GM19043 (cell line): ENCODE measurements around the gene UGGT1.

Source experiments
- ATAC-seq: cut with Tn5 transposase; IDR thresholded peaks from one replicate; pipeline ENCODE4 v1.9.1; 2021; ENCODE audit warnings: low read depth; ENCODE audit not compliant: unreplicated experiment

The UGGT1 gene

DNA sequence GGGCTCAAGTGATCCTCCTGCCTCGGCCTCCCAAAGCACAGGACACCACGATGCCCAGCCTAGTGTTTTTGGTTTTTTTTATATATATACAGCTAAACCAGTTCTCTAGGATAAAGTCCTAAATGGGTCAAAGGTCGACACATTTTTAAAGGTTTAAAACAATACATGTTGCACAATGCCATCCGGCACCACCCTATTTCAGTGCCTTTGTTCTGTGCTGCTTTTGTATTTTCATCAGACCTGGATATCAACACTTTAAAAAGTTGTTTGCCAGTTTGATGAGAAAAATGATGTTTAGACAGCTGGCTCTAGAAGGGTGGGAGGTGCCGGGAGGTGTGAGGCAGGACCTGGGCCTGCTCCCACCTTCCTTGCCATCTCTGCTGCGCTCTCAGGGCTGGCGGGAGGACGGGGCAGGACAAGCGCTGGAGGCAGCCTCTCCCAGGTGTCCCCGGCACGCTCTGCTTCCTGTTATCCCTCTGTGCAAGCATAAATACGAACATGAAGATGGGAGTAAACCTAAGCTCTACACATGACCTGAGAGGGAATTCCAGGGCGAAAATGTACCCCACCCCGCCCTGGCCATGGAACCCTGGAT, 124.0 kb downstream of the UGGT1 start:
- ATAC-seq = no peak

DNA sequence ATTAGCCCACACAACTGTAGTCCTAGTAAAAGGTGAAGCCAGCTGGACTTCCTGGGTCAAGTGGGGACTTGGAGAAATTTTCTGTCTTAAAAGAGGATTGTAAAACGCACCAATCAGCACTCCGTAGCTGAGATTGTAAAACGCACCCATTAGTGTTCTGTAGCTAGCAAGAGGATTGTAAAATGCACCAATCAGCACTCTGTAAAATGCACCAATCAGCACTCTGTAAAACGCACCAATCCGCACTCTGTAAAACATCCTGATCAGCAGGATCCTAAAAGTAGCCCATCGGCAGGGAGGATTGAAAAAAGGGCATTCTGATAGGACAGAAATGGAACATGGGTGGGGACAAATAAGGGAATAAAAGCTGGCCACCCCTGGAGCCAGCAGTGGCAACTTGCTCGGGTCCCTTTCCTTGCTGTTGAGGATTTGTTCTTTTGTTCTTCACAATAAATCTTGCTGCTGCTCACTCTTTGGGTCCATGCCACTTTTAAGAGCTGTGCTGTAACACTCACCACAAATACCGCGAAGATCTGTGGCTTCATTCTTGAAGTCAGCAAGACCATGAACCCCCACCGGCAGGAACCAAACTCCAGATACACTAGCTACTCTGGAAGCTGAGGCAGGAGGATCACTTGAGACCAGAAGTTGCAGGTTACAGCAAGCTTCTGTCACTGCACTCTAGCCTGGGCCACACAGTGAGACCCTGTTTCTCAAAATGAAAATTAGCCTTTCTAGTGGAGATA, 125.1 kb downstream of the UGGT1 start:
- no peak for ATAC-seq

DNA sequence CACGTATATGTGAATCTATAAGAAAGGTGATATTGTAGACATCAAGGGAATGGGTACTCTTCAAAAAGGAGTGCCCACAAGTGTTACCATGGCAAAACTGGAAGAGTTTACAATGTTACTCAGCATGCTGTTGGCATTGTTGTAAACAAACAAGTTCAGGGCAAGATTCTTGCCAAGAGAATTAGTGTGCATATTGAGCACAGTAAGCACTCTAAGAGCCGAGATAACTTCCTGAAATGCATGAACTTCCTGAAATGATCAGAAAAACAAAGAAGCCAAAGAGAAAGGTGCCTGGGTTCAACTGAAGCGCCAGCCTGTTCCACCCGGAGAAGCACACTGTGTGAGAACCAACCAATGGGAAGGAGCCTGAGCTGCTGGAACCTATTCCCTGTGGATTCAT, 126.7 kb downstream of the UGGT1 start:
- ATAC-seq = no peak

DNA sequence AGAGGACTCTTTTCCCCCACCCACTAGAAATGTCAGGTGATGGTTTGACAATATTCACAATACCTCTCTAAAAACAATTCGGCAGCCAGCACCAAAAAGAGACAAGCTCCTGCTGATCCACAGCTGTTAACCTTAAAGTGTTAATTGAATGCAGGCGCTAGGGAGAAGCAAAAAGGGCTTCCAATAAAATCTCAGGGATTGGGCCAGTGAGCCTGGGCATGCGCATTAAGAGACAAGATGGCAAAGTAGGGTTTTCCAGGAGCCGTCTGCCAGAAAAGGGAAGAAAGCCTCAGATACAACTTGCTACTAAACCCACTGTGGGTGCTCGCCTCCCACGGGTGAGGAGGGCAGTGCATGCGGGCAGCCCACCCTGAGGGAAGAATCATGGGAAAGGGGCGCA, 128.9 kb downstream of the UGGT1 start:
- ATAC-seq = no peak

DNA sequence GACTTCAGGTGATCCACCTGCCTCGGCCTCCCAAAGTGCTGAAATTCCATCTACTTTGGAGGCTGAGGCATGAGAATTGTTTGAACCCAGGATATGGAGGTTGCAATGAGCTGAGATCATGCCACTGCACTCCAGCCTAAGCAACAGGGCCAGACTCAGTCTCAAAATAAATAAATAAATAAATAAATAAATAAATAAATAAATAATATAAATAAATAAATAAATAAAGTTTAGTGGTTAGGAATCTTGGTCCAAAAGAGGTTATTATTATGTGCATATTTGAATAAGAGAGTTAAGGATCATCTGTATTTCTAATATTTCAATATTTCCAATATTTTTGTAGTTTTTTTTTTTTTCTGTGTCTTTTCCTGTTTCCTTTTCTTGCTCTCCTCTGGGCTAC, 136.9 kb downstream of the UGGT1 start:
- ATAC-seq = no peak

DNA sequence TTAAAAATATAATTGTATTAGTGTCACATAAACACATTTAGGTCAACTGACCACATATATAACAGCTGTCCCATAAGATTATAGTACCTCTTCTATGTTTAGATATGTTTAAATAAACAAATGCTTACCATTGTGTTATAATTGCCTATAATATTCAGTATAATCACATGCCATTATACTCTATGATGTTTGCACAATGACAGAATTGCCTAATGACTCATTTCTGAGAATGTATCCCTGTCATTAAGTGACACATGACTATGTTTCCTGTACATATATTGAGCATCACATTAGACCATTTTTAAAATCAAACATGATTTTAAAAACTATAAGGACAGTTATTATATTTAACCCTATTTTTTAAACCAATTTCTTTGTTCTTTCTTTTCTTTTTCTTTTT, 137.9 kb downstream of the UGGT1 start:
- ATAC-seq = no peak

DNA sequence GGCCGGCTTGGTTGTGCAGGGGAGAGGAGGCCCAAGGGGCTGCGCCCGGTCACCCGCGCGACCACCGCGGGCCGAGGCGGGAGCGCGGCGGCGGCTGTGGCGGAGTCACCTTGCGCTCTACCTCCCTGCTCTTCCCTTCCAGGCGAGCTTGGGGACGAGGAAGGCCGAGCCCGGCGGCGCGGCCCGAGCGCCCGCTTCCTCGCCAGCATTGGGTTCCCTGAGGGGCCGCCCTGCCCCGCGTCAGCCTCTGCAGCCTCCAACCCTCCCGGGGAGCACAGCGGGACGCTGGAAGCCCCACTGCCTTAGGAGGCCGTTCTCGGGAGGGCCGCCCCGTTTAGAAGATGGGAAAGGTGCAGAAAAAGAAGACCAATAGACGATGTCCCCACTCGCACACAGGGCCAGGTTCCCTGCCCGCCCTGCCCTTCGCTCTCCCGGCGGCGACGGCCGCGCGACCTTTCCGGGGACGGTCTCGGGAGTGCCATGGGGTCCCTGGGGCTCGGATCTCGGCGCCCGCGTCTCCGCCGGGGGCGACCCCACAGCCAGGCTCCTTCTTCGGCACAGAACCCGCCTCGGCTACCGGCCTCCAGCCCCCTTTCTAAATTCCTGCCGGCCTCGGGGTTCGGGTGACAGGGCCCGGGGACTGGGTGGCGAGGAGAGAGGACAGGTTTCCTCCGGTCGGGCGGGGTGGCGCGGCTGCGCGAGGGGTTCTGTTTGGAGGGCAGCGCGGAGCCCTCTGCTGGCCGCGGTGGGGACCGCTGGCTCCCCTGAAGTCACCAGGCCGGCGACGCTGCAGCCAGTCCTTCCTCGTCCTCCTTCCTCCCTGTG, 142.2 kb downstream of the UGGT1 start:
- peak; percentile 98 for ATAC-seq

DNA sequence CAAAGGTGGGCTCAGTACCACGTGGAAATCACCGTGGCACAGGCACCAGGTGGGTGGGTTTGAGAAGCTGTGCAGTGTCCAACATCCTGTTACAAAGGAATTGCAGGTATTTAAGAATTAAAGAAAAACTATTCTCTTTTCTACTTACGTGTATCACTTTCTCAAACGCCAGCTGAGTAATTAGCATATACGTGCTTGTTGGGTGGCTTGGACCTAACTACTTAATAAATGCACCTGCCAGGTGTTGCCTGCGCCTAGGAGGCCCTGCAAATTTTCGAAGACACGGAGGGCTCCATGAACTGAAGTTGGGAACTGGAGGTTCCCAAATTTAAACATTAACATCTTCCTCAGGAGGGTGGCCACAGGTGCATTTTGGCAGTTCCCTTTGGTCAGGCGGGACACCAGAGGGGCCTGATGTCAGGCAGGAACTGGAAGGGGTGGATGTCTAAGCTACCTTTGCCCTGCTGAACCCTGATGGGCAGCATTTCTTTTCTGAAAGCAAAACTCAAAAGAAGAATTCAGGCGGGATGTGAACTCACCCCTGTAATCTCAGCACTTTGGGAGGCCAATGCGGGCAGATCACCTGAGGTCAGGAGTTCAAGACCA, 142.9 kb downstream of the UGGT1 start:
- no peak for ATAC-seq

DNA sequence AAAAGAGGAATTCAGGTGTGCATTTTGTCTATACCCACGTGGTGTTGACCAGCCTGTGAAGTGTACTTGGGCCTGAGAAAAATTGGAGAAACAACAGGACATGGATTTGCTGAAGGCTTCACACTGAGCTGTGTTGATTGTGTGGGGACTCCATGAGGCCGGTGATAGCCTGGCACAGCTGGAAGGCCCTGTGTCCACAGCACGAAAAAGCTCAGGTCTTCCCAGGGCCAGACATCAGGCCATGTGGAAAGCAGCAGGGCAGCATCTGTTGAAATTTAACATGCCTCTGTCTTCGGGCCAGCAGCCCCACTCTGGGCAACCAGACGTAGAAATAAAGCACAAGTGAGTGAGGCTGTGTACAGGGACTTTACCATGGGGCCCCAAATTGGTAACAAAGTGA, 143.6 kb downstream of the UGGT1 start:
- no peak for ATAC-seq

DNA sequence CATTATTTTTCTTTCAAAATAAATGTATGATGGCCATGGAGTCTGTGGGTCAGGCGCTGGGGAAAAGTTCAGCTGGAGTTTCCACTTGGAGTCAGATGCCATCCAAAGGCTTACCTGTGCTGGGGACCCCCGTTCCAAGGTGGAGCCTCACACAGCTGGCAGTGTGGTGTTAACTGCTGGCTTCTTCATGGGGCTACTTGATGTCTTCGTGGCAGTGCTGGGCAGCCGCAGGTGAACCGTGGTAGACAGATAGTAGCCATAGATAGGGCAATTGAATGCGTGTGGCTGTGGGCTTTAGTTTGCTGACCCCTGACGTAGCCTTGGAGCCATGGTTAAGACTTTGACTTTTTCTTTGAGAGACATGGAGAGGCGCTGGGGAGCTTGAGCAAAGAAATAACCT, 144.6 kb downstream of the UGGT1 start:
- ATAC-seq = no peak

DNA sequence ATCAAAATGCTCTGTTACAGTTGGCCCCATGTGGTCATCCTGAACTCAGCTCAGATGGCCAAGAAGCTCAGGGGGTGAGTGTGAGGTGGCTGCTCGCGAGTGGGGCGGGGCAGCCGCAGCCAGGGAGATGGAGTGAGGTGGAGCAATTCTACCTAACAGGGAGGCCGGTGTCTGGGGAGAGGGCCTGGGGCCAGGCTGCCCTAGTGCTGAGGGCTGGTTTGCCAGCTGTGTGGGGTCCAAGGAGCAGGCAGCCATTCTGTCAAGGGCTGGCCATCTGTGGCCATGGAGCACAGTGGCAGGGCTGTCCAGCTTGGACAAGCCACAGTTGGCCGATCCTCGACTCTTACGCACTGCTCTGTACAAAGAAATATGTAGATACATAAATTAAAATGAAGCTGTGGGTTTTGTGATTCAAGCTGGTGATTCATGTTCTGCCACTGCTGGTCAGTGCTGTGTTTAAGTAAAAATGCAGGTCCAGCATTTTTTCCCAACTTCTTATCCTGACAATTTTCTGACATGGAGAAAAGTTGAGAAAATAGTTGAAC, 145.6 kb downstream of the UGGT1 start:
- no peak for ATAC-seq

DNA sequence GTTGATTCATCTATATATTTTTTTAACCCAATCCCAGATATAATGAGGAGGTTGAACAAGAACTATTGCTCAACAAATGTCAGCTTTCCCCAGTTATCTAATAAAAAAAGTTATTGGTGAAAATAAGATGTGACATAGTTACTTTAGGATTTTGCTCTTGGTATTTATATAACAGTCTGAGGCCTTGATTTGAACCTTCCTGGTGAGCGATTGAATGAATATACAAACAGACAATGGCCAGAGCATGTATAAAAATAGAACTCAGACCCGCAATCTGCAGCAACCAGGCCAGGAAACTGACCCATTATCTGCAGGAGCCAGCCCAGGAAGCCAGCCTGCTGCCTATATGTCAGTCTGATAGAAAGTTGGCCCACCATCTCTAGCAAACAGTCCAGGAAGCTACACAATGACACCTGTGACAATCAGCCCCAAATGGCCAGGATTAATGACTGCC, 146.1 kb downstream of the UGGT1 start:
- ATAC-seq = no peak

DNA sequence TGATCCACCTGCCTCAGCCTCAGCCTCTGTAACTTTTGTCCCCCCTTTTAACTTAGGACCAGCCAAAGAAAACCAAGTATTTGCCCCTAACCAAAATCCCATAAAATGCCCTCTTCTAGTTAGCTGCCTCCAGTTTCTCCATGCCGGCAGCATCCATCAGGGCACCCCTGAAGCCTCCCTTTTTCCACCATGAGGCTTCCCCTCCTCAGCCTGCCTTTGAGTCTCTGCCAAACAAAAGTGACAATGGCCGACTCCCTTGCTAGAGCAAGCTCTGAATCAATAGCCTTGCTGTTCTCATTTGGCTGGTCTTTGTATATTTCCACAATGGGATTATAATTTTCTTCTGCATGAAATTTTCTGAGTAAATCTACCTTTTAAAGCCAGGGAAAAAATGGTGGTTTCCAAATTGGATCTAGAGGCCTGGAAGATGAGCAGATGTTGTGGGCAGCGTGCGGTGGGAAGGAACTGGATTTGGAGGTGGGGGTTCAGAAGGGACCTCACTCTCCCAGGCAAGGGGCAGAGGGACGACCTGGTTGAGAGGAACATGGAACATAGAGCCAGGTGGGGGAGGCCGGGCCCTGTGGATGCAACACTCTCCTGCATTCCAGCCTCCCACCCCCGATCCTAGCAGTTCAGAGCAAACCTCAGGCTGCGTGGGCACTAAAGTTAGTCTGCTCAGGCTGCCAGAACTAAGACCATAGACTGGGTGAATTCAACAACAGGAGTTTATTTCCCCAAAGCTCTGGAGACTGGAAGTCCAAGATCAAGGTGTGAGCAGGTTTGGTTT, 147.1 kb downstream of the UGGT1 start:
- no peak for ATAC-seq

DNA sequence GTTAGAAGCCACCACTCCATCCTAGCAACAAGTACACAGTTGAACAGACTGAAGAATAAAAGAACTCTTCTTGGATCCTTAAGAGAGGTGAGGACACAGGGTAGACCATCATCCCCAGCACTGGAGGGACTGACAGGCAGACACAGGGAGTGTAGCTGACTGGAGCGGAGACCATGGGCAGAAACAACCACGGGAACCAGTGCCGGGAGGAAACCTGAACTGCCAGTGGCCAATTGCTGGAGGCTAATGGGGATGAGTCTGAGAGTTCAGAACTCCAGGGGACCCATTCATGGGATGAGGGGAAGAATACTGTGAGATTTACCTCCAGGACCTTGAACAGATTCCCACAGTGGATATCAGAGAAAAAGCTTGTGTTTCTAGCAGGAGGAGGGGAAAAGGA, 150.9 kb downstream of the UGGT1 start:
- no peak for ATAC-seq
